Keratinocyte (primary cell): ENCODE results near the gene ATG2B. TPM values are rescaled to one million over a fixed set of nuclear protein-coding genes. Genes with fewer than 3 reads are reported as not detected.
A peak's percentile ranks its signal among the peaks of the same experiment; 100 is the strongest.

Experiments used
- DNase-seq: peaks from one replicate; pipeline ENCODE4 v3.0.0-alpha.2; 2011; ENCODE audit warnings: low read depth, missing footprints, low spot score
- FAIRE-seq: peaks from 2 replicates; lab custom pipeline; 2011; peaks lifted over from hg19 to GRCh38; lab: Jason Lieb, UNC
- H2AFZ ChIP-seq: 2 replicates; pipeline ENCODE4 v1.6.0; 2012; ENCODE audit warnings: low read length, control low read depth, inconsistent platforms; ENCODE audit not compliant: control insufficient read depth
- H3K27ac ChIP-seq: 2 replicates; pipeline ENCODE4 v1.5.1; 2011; ENCODE audit warnings: low read length; ENCODE audit not compliant: control insufficient read depth, insufficient read depth
- H3K27me3 ChIP-seq: 3 replicates; pipeline ENCODE4 v1.6.0; 2011; ENCODE audit warnings: low read length; ENCODE audit not compliant: control insufficient read depth, insufficient read depth; ENCODE audit errors: extremely low read depth
- H3K36me3 ChIP-seq, 2 experiments: 2 replicates in 1 of 2; 3 replicates in 1 of 2; pipeline ENCODE4 v1.5.1; 2011; ENCODE audit warnings: low read length in 2 of 2, mild to moderate bottlenecking in 1 of 2; ENCODE audit not compliant: control insufficient read depth in 2 of 2, insufficient read depth in 2 of 2; ENCODE audit errors: extremely low read depth in 1 of 2
- H3K4me1 ChIP-seq: 3 replicates; pipeline ENCODE4 v1.5.1; 2011; ENCODE audit warnings: low read length; ENCODE audit not compliant: control insufficient read depth, insufficient read depth; ENCODE audit errors: extremely low read depth
- H3K4me2 ChIP-seq: 3 replicates; pipeline ENCODE4 v1.6.0; 2011; ENCODE audit warnings: low read depth, low read length; ENCODE audit not compliant: control insufficient read depth, insufficient read depth; ENCODE audit errors: extremely low read depth
- H3K4me3 ChIP-seq, 3 experiments: fragments of 200-600 bp in 1 of 3; sonication (generic) in 1 of 3; 2 replicates in 2 of 3; 3 replicates in 1 of 3; pipeline ENCODE4 v1.5.1; 2011 to 2016; ENCODE audit warnings: low read length in 3 of 3, mild to moderate bottlenecking in 3 of 3, control low read depth in 2 of 3, inconsistent platforms in 1 of 3, low read depth in 1 of 3, mixed read lengths in 1 of 3, mixed run types in 1 of 3, moderate library complexity in 1 of 3; ENCODE audit not compliant: control insufficient read depth in 2 of 3, insufficient read depth in 2 of 3; ENCODE audit errors: extremely low read depth in 1 of 3
- H3K79me2 ChIP-seq: 2 replicates; pipeline ENCODE4 v1.6.0; 2012; ENCODE audit warnings: low read length; ENCODE audit not compliant: control insufficient read depth, insufficient read depth
- H3K9ac ChIP-seq: 3 replicates; pipeline ENCODE4 v1.6.0; 2011; ENCODE audit warnings: low read length; ENCODE audit not compliant: control insufficient read depth, insufficient read depth; ENCODE audit errors: extremely low read depth
- H3K9me1 ChIP-seq: 3 replicates; pipeline ENCODE4 v1.6.0; 2011; ENCODE audit warnings: low read length; ENCODE audit not compliant: control insufficient read depth, insufficient read depth; ENCODE audit errors: extremely low read depth
- H3K9me3 ChIP-seq: 2 replicates; pipeline ENCODE4 v1.5.1; 2012; ENCODE audit warnings: low read depth, low read length; ENCODE audit not compliant: control insufficient read depth
- H4K20me1 ChIP-seq: 3 replicates; pipeline ENCODE4 v1.6.0; 2011; ENCODE audit warnings: low read length; ENCODE audit not compliant: control insufficient read depth, insufficient read depth; ENCODE audit errors: extremely low read depth
- EZH2 ChIP-seq: IDR thresholded peaks from one replicate; pipeline ENCODE4 v1.6.1; 2012; ENCODE audit warnings: inconsistent platforms, mild to moderate bottlenecking, low read length, moderate library complexity
- dilution Hi-C: fragments of 300-500 bp; cut with MboI; formaldehyde crosslinking; loops from one replicate; pipeline ENCODE4 v1.7.0; 2020; ENCODE audit warnings: low sequenced_read_pairs; ENCODE audit not compliant: extremely low pct_ligation_motif_present
- polyA plus RNA-seq, 5 experiments: library from polyadenylated mRNA; depleted of rRNA in 3 of 5; stranded (reverse) in 3 of 5; stranded (forward) in 1 of 5; unstranded in 1 of 5; fragments of >200 nt; gene quantifications; 1 replicate in 1 of 5; 2 replicates in 3 of 5; 3 replicates in 1 of 5; pipeline versions ENCODE4 v1.2.1 to v1.2.3, GENCODE V29; 2011 to 2012; ENCODE audit warnings: missing spikeins in 2 of 5, low read depth in 1 of 5, low replicate concordance in 1 of 5
- TF ChIP-seq, protein P1 (sequence below), 3 experiments: IDR thresholded peaks in 1 of 3; conservative IDR thresholded peaks in 1 of 3; optimal IDR thresholded peaks in 1 of 3; 2 replicates in 2 of 3; 3 replicates in 1 of 3; pipeline versions ENCODE3 to v1.5.1; 2011; ENCODE audit warnings: low read length in 3 of 3, mild to moderate bottlenecking in 3 of 3, moderate library complexity in 2 of 3, control low read depth in 1 of 3, inconsistent platforms in 1 of 3; ENCODE audit not compliant: insufficient read depth in 2 of 3; ENCODE audit errors: extremely low read depth in 1 of 3

ATG2B gene
- polyA plus RNA-seq, 1 donor (not counting 4 experiments of a cell fraction or from before 2014, with no cell fraction given), result 11.4 TPM

DNA sequence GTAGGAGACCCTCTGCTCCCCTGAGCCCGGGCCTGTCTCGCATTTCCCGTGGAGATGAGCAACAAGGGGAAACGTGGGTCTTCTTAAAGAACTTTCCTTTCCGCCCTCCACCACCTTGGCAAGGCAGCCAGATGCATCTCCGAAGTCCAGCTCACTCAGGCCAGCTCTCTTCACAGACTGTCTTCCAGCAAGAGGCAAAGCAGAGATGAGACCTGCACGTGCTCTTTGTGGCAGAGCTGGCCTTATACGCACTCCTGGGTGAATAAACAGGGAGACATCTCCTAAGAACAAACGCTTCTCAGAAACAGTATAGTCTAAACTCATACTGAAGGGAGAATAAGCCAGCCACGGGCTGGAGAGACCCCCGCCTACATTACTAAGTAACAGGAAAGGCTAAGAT, 108.5 kb downstream of the ATG2B start:
- dilution Hi-C loops, result no loop called here
- H3K4me1 ChIP-seq, result peaks cover 34% of the 10 kb centered on the region
- no peaks in the 10 kb centered on the region for H4K20me1 ChIP-seq
- H3K79me2 ChIP-seq, result no peaks in the 10 kb centered on the region
- no peaks in the 10 kb centered on the region for H3K9me3 ChIP-seq
- TF ChIP-seq, protein P1, sequence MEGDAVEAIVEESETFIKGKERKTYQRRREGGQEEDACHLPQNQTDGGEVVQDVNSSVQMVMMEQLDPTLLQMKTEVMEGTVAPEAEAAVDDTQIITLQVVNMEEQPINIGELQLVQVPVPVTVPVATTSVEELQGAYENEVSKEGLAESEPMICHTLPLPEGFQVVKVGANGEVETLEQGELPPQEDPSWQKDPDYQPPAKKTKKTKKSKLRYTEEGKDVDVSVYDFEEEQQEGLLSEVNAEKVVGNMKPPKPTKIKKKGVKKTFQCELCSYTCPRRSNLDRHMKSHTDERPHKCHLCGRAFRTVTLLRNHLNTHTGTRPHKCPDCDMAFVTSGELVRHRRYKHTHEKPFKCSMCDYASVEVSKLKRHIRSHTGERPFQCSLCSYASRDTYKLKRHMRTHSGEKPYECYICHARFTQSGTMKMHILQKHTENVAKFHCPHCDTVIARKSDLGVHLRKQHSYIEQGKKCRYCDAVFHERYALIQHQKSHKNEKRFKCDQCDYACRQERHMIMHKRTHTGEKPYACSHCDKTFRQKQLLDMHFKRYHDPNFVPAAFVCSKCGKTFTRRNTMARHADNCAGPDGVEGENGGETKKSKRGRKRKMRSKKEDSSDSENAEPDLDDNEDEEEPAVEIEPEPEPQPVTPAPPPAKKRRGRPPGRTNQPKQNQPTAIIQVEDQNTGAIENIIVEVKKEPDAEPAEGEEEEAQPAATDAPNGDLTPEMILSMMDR (optimal IDR thresholded peaks at IDR 0.05 in 1 of 3, IDR thresholded peaks at IDR 0.05 in 1 of 3, conservative IDR thresholded peaks at IDR 0.05 in 1 of 3; ENCODE audit: extremely low read depth in 1 of 3, insufficient read depth in 2 of 3, low read length in 3 of 3), result no peak
- no peak for TF ChIP-seq EZH2
- H2AFZ ChIP-seq, result no peak overlapping the region
- H3K36me3 ChIP-seq, result no peaks in the 10 kb centered on the region
- no peaks in the 10 kb centered on the region for H3K27me3 ChIP-seq
- H3K9ac ChIP-seq, result no peak overlapping the region
- FAIRE-seq (no peak), DNase-seq (no peak)
- no peaks in the 10 kb centered on the region for H3K9me1 ChIP-seq
- H3K4me2 ChIP-seq, result no peak overlapping the region
- no peak overlapping the region for H3K4me3 ChIP-seq
- H3K27ac ChIP-seq, result no peak overlapping the region

DNA sequence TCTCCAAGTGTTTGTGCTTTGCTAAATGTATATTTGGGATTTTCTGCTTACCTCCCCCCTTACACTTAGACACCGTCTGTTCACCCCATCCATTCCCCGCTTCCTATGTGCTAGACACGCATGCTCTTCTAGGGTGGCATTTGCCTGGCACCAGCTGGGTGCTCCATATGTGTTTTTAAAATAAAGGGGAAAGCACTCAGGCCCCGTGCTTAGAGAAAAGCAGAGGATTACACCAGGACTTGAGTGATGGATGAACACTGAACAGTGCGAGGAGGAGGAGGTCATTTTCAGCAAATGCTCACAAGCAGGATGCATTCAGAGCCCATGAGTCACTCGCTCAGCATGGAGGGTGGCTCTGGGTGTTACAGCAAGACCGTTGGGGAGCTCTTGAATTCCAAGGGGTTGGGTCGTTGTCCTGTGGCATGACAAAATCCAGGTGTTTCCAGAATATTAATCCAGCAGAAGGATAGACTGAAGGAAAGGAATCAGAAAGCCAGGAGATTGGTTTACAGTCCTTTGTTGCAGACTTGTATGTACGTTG, 110.1 kb downstream of the ATG2B start:
- H4K20me1 ChIP-seq, result no peaks in the 10 kb centered on the region
- no peak for TF ChIP-seq EZH2
- TF ChIP-seq, protein P1 (optimal IDR thresholded peaks at IDR 0.05 in 1 of 3, IDR thresholded peaks at IDR 0.05 in 1 of 3, conservative IDR thresholded peaks at IDR 0.05 in 1 of 3; ENCODE audit: extremely low read depth in 1 of 3, insufficient read depth in 2 of 3, low read length in 3 of 3), result no peak
- H3K36me3 ChIP-seq, result no peaks in the 10 kb centered on the region
- no peak for DNase-seq
- no peak overlapping the region for H3K4me3 ChIP-seq
- H3K9me1 ChIP-seq, result no peaks in the 10 kb centered on the region
- FAIRE-seq, result peak; percentile 90
- H3K27ac ChIP-seq, result no peak overlapping the region
- H3K9me3 ChIP-seq, result no peaks in the 10 kb centered on the region
- H3K4me1 ChIP-seq, result peaks cover 34% of the 10 kb centered on the region
- no peak overlapping the region for H2AFZ ChIP-seq
- H3K27me3 ChIP-seq, result no peaks in the 10 kb centered on the region
- no peak overlapping the region for H3K9ac ChIP-seq
- no peak overlapping the region for H3K4me2 ChIP-seq
- dilution Hi-C loops, result no loop called here
- H3K79me2 ChIP-seq, result no peaks in the 10 kb centered on the region
